Spleen (tissue), 7 donors: ENCODE measurements around the gene FSCN2.

Experiments
- POLR2A ChIP-seq, 3 donors: fragments of 450-650 bp; IDR thresholded peaks; one replicate each; pipeline ENCODE4 v1.5.1; 2017; ENCODE audit warnings: antibody characterized with exemption in 3 of 3, mild to moderate bottlenecking in 1 of 3
- POLR2AphosphoS5 ChIP-seq, 3 donors: sonication (generic); formaldehyde crosslinking; IDR thresholded peaks; one replicate each; pipeline ENCODE4 v1.5.1; 2017; ENCODE audit warnings: antibody characterized with exemption in 3 of 3
- TF ChIP-seq, protein P1 (sequence below), 11 experiments: fragments of 200-600 bp in 7 of 11; fragments of 450-650 bp in 4 of 11; sonication (generic) in 4 of 11; IDR thresholded peaks in 8 of 11; conservative IDR thresholded peaks in 3 of 11; 1 replicate in 7 of 11; 2 replicates in 4 of 11; pipeline versions ENCODE4 v1.4.0 to v1.8.0; 2016 to 2021; ENCODE audit warnings: antibody characterized with exemption in 11 of 11, inconsistent platforms in 4 of 11, mild to moderate bottlenecking in 1 of 11
- donor health status: DM: no; HTN: no; CAD: no; lungs with moderate emphysema.
- donor health status: DM: no; HTN: no; CAD: no.
- donor health status: DM: no; HTN: no; CAD: no.

DNA sequence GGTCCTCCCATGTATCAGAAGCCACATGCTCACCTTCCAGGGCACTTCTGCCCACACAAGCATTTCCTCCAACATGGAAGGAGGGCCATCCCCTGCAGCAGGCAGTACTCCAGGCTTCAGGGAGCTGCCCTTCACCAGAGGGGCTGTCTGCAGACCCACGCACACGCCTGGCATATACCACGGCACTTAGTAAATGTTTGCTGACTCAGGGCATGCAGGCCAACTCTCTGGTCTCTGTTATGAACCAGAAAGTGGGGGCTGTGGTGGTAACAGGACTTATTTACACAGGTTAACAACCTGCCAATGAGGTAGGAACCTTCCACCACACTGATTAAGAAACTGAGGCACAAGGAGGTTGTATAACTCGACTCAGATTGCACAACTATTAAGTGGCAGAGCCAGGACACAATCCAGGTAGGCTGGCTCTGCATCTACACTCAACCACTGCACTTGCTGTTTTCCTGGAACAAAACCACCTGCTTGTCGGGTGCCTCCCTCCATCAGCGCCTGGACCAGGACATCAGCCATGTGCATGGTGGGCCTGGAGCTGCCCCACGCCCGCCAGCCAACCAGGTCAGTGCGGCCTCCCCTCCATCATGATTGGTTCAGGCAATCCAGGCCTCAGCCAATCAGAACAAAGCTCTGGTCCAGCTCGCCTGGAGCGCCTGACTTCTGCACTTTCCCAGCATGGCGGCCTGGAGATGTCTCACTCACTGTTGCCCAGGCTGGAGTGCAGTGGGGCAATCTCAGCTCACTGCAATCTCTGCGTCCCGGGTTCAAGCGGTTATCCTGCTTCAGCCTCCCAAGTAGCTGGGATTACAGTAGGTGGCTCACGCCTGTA lies 34.8 kb upstream of the FSCN2 start:
- no peak for TF ChIP-seq POLR2A (IDR thresholded peaks at IDR 0.05)
- TF ChIP-seq, protein P1, sequence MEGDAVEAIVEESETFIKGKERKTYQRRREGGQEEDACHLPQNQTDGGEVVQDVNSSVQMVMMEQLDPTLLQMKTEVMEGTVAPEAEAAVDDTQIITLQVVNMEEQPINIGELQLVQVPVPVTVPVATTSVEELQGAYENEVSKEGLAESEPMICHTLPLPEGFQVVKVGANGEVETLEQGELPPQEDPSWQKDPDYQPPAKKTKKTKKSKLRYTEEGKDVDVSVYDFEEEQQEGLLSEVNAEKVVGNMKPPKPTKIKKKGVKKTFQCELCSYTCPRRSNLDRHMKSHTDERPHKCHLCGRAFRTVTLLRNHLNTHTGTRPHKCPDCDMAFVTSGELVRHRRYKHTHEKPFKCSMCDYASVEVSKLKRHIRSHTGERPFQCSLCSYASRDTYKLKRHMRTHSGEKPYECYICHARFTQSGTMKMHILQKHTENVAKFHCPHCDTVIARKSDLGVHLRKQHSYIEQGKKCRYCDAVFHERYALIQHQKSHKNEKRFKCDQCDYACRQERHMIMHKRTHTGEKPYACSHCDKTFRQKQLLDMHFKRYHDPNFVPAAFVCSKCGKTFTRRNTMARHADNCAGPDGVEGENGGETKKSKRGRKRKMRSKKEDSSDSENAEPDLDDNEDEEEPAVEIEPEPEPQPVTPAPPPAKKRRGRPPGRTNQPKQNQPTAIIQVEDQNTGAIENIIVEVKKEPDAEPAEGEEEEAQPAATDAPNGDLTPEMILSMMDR (IDR thresholded peaks at IDR 0.05 in 8 of 11, conservative IDR thresholded peaks at IDR 0.05 in 3 of 11), result no peak
- no peak for TF ChIP-seq POLR2AphosphoS5 (IDR thresholded peaks at IDR 0.05)
